Amygdala (tissue), 56 donors: ENCODE data around the gene CRABP2.

Experiments
- DNase-seq, 56 donors: peaks; one replicate each; lab custom pipeline; 2025; lab: John Stamatoyannopoulos, UW

Gene CRABP2

GRCh38 chr1:156675210-156676113, 29.9 kb downstream of the CRABP2 start:
- DNase-seq, result peak in 4 of 56 donors; percentile 17 to 42 (median 19)

- peak in 31 of 56 donors; percentile 13 to 85 (median 38) for DNase-seq
Observed at GRCh38 chr1:156673387-156674121, 31.8 kb downstream of the CRABP2 start.

GRCh38 chr1:156671804-156672203, 33.6 kb downstream of the CRABP2 start:
- no peak for DNase-seq

- DNase-seq, result no peak
Observed at GRCh38 chr1:156670791-156671190, 34.6 kb downstream of the CRABP2 start.

GRCh38 chr1:156670359-156670758, 35.0 kb downstream of the CRABP2 start:
- DNase-seq, result no peak

- no peak for DNase-seq
Observed at GRCh38 chr1:156669794-156670193, 35.6 kb downstream of the CRABP2 start.

GRCh38 chr1:156668801-156669637, 36.4 kb downstream of the CRABP2 start:
- no peak for DNase-seq

GRCh38 chr1:156667968-156668709, 37.2 kb downstream of the CRABP2 start:
- no peak for DNase-seq

GRCh38 chr1:156667610-156667967, 37.8 kb downstream of the CRABP2 start:
- DNase-seq, result peak in 9 of 56 donors; percentile 9 to 38 (median 21)

GRCh38 chr1:156666862-156667609, 38.3 kb downstream of the CRABP2 start:
- DNase-seq, result no peak

- DNase-seq, result no peak
Observed at GRCh38 chr1:156665539-156665938, 39.8 kb downstream of the CRABP2 start.

- DNase-seq, result peak in 19 of 56 donors; percentile 18 to 77 (median 37)
Observed at GRCh38 chr1:156664767-156665411, 40.5 kb downstream of the CRABP2 start.

- DNase-seq, result peak in 7 of 56 donors; percentile 8 to 41 (median 25)
Observed at GRCh38 chr1:156664046-156664766, 41.2 kb downstream of the CRABP2 start.

GRCh38 chr1:156663178-156663577, 42.2 kb downstream of the CRABP2 start:
- peak in 20 of 56 donors; percentile 15 to 57 (median 31) for DNase-seq

GRCh38 chr1:156662800-156663055, 42.7 kb downstream of the CRABP2 start:
- DNase-seq, result peak in 1 of 56 donors; percentile 23

GRCh38 chr1:156662005-156662799, 43.2 kb downstream of the CRABP2 start:
- DNase-seq, result peak in 47 of 56 donors; percentile 22 to 87 (median 58)

- no peak for DNase-seq
Observed at GRCh38 chr1:156660752-156661112, 44.7 kb downstream of the CRABP2 start.
